HEK293 (cell line): ENCODE results near the gene TNN.

Source experiments
- CTCF ChIP-seq: fragments of 450-650 bp; formaldehyde crosslinking; IDR thresholded peaks from 2 replicates; pipeline ENCODE4 v1.5.1; 2016; ENCODE audit warnings: missing biosample characterization, missing genetic modification characterization
- PRDM10 ChIP-seq: fragments of 450-650 bp; formaldehyde crosslinking; IDR thresholded peaks from 2 replicates; pipeline ENCODE4 v1.5.1; 2016; ENCODE audit warnings: missing biosample characterization, missing genetic modification characterization
- ZNF211 ChIP-seq: fragments of 450-650 bp; formaldehyde crosslinking; IDR thresholded peaks from 2 replicates; pipeline ENCODE4 v1.5.1; 2016; ENCODE audit warnings: low read depth, missing biosample characterization, missing genetic modification characterization
- ZNF530 ChIP-seq: fragments of 450-650 bp; formaldehyde crosslinking; IDR thresholded peaks from 2 replicates; pipeline ENCODE4 v1.5.1; 2016; ENCODE audit warnings: low read depth, missing biosample characterization, missing genetic modification characterization
- ZNF548 ChIP-seq: fragments of 450-650 bp; formaldehyde crosslinking; IDR thresholded peaks from 2 replicates; pipeline ENCODE4 v1.5.1; 2016; ENCODE audit warnings: missing biosample characterization, missing genetic modification characterization
- ZNF639 ChIP-seq: fragments of 450-650 bp; formaldehyde crosslinking; IDR thresholded peaks from 2 replicates; pipeline ENCODE4 v1.5.1; 2016; ENCODE audit warnings: missing biosample characterization, missing genetic modification characterization
- ZSCAN16 ChIP-seq: fragments of 450-650 bp; formaldehyde crosslinking; IDR thresholded peaks from 2 replicates; pipeline ENCODE4 v1.5.1; 2016; ENCODE audit warnings: missing biosample characterization, missing genetic modification characterization
- ZSCAN18 ChIP-seq: fragments of 450-650 bp; formaldehyde crosslinking; IDR thresholded peaks from 2 replicates; pipeline ENCODE4 v1.5.1; 2016; ENCODE audit warnings: missing biosample characterization, missing genetic modification characterization

GRCh38 chr1:175157200-175157599 lies 89.6 kb downstream of the TNN start:
- TF ChIP-seq ZNF639 (tag by site-specific recombination) (no peak), ZSCAN16 (tag by site-specific recombination) (no peak), PRDM10 (tag by site-specific recombination) (no peak), ZNF530 (no peak), ZNF211 (no peak), CTCF (tag by site-specific recombination) (no peak), ZNF548 (tag by site-specific recombination) (no peak), ZSCAN18 (tag by site-specific recombination) (no peak)
